ENCODE results near the gene MAPK10.

GRCh38 chr4:86306816-86307215 is 53.0 kb downstream of the MAPK10 start:
- TF ChIP-seq, protein P1, sequence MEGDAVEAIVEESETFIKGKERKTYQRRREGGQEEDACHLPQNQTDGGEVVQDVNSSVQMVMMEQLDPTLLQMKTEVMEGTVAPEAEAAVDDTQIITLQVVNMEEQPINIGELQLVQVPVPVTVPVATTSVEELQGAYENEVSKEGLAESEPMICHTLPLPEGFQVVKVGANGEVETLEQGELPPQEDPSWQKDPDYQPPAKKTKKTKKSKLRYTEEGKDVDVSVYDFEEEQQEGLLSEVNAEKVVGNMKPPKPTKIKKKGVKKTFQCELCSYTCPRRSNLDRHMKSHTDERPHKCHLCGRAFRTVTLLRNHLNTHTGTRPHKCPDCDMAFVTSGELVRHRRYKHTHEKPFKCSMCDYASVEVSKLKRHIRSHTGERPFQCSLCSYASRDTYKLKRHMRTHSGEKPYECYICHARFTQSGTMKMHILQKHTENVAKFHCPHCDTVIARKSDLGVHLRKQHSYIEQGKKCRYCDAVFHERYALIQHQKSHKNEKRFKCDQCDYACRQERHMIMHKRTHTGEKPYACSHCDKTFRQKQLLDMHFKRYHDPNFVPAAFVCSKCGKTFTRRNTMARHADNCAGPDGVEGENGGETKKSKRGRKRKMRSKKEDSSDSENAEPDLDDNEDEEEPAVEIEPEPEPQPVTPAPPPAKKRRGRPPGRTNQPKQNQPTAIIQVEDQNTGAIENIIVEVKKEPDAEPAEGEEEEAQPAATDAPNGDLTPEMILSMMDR (tag by site-specific recombination; IDR thresholded peaks at IDR 0.05): no peak
- TF ChIP-seq ZNF202 (tag by site-specific recombination; IDR thresholded peaks at IDR 0.05; ENCODE audit: borderline replicate concordance) (no peak), MEIS1 (CRISPR knock-in tag; IDR thresholded peaks at IDR 0.05; ENCODE audit: borderline replicate concordance) (no peak), ZNF114 (tag by site-specific recombination; IDR thresholded peaks at IDR 0.05) (no peak)

Data from HEK293 (cell line).